Omental fat pad (tissue), 4 donors: ENCODE data around the gene CYFIP1. TPM values are rescaled to one million over a fixed set of nuclear protein-coding genes. Genes with fewer than 3 reads are reported as not detected.

Experiments
- ATAC-seq: fragments of 150-250 bp; one replicate; pipeline ENCODE4 v1.9.1; 2016; ENCODE audit warnings: mild to moderate bottlenecking, moderate library complexity; ENCODE audit not compliant: low FRiP score
- DNase-seq: peaks from one replicate; pipeline ENCODE4 v3.0.0-alpha.2; 2019; ENCODE audit warnings: low spot score
- CTCF ChIP-seq, 3 donors: fragments of 450-650 bp; IDR thresholded peaks; one replicate each; pipeline ENCODE4 v1.5.1; 2016 to 2017; ENCODE audit warnings: antibody characterized with exemption in 3 of 3, mild to moderate bottlenecking in 3 of 3, moderate library complexity in 2 of 3
- total RNA-seq, 4 donors: library from RNA; depleted of rRNA; stranded (reverse); fragments of >200 nt; gene quantifications; one replicate each; pipeline ENCODE4 v1.1.0, GENCODE V29; 2016

The CYFIP1 gene
- total RNA-seq, 4 donors from 2014 or later, result 86.4 to 129 (median 97.5) TPM

GRCh38 chr15:22949074-22949547 lies 31.1 kb downstream of the CYFIP1 start:
- DNase-seq, result peak; percentile 32
- no peak for TF ChIP-seq CTCF (IDR thresholded peaks at IDR 0.05)
- peak; percentile 86 for ATAC-seq

- TF ChIP-seq CTCF (IDR thresholded peaks at IDR 0.05), result no peak
- DNase-seq, result no peak
- no peak for ATAC-seq
These were observed 32.1 kb downstream of the CYFIP1 start for GRCh38 chr15:22948056-22948455.

- TF ChIP-seq CTCF (IDR thresholded peaks at IDR 0.05), result no peak
- DNase-seq (no peak), ATAC-seq (no peak)
These were observed 32.8 kb downstream of the CYFIP1 start for GRCh38 chr15:22947101-22948000.

- ATAC-seq (no peak), DNase-seq (no peak)
- no peak for TF ChIP-seq CTCF (IDR thresholded peaks at IDR 0.05)
These were observed 35.1 kb downstream of the CYFIP1 start for GRCh38 chr15:22945071-22945470.

- DNase-seq, result no peak
- ATAC-seq, result no peak
- TF ChIP-seq CTCF (IDR thresholded peaks at IDR 0.05), result no peak
These were observed 35.5 kb downstream of the CYFIP1 start for GRCh38 chr15:22944651-22945050.

- DNase-seq (no peak), ATAC-seq (no peak)
- no peak for TF ChIP-seq CTCF (IDR thresholded peaks at IDR 0.05)
These were observed 37.3 kb downstream of the CYFIP1 start for GRCh38 chr15:22942877-22943276.
